ENCODE results near the gene CITED4.

GRCh38 chr1:40818264-40818961 is 43.8 kb downstream of the CITED4 start:
- TF ChIP-seq, protein P1, sequence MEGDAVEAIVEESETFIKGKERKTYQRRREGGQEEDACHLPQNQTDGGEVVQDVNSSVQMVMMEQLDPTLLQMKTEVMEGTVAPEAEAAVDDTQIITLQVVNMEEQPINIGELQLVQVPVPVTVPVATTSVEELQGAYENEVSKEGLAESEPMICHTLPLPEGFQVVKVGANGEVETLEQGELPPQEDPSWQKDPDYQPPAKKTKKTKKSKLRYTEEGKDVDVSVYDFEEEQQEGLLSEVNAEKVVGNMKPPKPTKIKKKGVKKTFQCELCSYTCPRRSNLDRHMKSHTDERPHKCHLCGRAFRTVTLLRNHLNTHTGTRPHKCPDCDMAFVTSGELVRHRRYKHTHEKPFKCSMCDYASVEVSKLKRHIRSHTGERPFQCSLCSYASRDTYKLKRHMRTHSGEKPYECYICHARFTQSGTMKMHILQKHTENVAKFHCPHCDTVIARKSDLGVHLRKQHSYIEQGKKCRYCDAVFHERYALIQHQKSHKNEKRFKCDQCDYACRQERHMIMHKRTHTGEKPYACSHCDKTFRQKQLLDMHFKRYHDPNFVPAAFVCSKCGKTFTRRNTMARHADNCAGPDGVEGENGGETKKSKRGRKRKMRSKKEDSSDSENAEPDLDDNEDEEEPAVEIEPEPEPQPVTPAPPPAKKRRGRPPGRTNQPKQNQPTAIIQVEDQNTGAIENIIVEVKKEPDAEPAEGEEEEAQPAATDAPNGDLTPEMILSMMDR (conservative IDR thresholded peaks at IDR 0.05; ENCODE audit: low read depth, low read length), result no peak
- TF ChIP-seq EZH2 (IDR thresholded peaks at IDR 0.05; ENCODE audit: low read length, unreplicated experiment) (no peak), EZH2phosphoT487 (IDR thresholded peaks at IDR 0.05; ENCODE audit: borderline replicate concordance, low read length) (no peak)

Measured in PC-3 (cell line).